Breast epithelium (tissue), 3 donors: ENCODE results near the gene HS6ST3.

Experiments used
- POLR2A ChIP-seq: fragments of 450-650 bp; IDR thresholded peaks from one replicate; pipeline ENCODE4 v1.6.1; 2016; ENCODE audit warnings: antibody characterized with exemption, mild to moderate bottlenecking, moderate library complexity
- POLR2AphosphoS5 ChIP-seq, 3 donors: sonication (generic); formaldehyde crosslinking; IDR thresholded peaks; one replicate each; pipeline ENCODE4 v1.6.1; 2017; ENCODE audit warnings: antibody characterized with exemption in 3 of 3
- TF ChIP-seq, protein P1 (sequence below), 3 donors: fragments of 450-650 bp; IDR thresholded peaks; one replicate each; pipeline ENCODE4 v1.5.1; 2016 to 2017; ENCODE audit warnings: antibody characterized with exemption in 3 of 3, mild to moderate bottlenecking in 3 of 3, moderate library complexity in 3 of 3

- TF ChIP-seq, protein P1, sequence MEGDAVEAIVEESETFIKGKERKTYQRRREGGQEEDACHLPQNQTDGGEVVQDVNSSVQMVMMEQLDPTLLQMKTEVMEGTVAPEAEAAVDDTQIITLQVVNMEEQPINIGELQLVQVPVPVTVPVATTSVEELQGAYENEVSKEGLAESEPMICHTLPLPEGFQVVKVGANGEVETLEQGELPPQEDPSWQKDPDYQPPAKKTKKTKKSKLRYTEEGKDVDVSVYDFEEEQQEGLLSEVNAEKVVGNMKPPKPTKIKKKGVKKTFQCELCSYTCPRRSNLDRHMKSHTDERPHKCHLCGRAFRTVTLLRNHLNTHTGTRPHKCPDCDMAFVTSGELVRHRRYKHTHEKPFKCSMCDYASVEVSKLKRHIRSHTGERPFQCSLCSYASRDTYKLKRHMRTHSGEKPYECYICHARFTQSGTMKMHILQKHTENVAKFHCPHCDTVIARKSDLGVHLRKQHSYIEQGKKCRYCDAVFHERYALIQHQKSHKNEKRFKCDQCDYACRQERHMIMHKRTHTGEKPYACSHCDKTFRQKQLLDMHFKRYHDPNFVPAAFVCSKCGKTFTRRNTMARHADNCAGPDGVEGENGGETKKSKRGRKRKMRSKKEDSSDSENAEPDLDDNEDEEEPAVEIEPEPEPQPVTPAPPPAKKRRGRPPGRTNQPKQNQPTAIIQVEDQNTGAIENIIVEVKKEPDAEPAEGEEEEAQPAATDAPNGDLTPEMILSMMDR (IDR thresholded peaks at IDR 0.05), result no peak
- TF ChIP-seq POLR2A (no peak), POLR2AphosphoS5 (IDR thresholded peaks at IDR 0.05) (no peak)
Measured at GRCh38 chr13:96308568-96308967, 218.7 kb downstream of the HS6ST3 start.
